Measurements from ENCODE around the gene KRT15.

KRT15 gene

DNA sequence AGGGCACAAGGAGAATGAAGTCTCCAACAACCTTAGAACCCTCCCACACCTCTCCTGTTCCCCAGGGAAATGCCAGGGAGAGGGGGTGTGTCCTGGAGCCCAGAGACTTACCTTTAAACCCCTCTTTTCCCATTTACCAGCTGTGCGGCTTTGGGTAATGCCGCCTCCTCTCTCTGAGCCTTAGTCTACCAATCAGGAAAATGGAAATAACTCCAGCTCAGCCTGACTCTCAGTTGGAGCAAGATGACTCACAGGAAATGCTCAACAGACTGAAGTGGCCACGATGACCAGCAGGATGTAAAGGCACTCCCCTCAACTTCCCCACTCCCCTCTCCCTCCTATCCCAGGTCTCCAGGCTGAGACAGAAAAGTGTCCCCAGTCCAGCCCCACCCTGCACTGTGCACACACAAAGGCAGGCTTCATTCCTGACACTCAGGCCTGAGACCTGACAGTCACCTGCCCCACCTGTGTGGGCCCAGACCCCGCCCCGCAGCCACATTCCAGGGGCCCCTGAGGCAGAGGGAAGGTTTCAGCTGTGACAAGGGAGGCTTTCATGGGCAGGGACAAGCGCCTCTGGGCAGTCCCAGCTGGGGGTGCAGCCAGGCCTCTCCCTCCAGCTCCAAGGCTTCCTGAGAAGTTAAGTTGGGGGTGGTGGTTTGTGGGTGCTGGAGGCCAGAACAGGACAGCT, 3.0 kb upstream of the KRT15 start:
- no peaks in the 10 kb centered on the region for H3K9me3 ChIP-seq (ENCODE audit: control extremely low read depth in 1 of 5, control insufficient read depth in 4 of 5, insufficient read depth in 2 of 5, low read depth in 1 of 5, low read length in 4 of 5)

DNA sequence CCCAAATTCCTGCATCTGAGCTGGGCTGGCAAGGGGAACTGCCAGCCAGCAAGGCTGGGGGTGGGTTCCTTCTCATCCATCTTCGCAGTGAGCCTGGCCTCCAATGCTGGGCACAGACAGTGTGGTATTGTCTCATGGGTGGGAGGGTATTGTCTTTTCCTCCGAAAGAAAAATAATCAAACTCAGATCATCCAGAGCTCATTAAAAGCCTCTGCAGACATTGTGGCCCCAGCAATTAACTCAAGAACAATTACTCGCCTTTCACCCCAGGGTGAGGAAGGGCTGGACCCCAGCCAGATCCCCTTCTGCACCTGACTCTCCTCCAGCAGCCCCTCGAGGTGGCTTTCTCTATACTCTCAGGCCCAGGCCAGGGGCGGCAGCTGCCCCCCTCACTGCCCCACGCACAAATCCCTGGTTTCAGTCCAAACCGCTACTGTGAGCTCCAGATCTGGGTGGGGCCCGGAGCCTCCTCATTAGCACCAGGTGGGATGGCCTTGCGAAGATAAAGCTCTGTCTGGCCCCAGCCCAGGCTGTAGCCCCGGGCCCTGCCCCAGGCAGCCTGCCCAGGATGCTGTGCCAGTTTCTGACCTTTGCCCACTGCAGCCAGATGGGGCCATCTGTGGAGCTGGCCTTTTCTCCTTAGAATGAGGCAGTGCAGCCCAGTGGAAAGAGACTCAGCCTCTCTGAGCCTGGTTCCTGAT, 2.3 kb upstream of the KRT15 start:
- POLR2A ChIA-PET, result no interaction called here
- Histone ChIP-seq H3K27ac (ENCODE audit: insufficient read depth in 1 of 2, low read depth in 1 of 2, low read length in 2 of 2, poor library complexity in 1 of 2, severe bottlenecking in 2 of 2) (no peak overlapping the region), H3K36me3 (ENCODE audit: control insufficient read depth in 4 of 4, insufficient read depth in 4 of 4, low read length in 3 of 4) (no peaks in the 10 kb centered on the region), H3K9me3 (ENCODE audit: control extremely low read depth in 1 of 5, control insufficient read depth in 4 of 5, insufficient read depth in 2 of 5, low read depth in 1 of 5, low read length in 4 of 5) (no peaks in the 10 kb centered on the region), H3K27me3 (replicated peaks in 2 of 5; ENCODE audit: control insufficient read depth in 4 of 5, insufficient read depth in 5 of 5, low read length in 4 of 5) (peaks cover 0 to 21% (median 3%) of the 10 kb centered on the region in 5 experiments), H3K4me1 (ENCODE audit: control extremely low read depth in 1 of 4, control insufficient read depth in 4 of 4, insufficient read depth in 4 of 4, low read length in 3 of 4) (peaks cover 0 to 7% (median 0%) of the 10 kb centered on the region in 4 experiments), H3K4me3 (ENCODE audit: control insufficient read depth in 1 of 7, extremely low read depth in 1 of 7, insufficient read depth in 4 of 7, low read depth in 2 of 7, low read length in 6 of 7) (no peak overlapping the region)
- no peak for DNase-seq
- 85% methylated on average over 9 of the region's 10 CpGs for WGBS (ENCODE audit: insufficient coverage)
- CTCF ChIA-PET, result interaction anchor here (0.8 to 1.7 kb wide), 2 partner anchors 27 to 145 kb away, joined by 3 to 4 read pairs; no protein-coding TSS in a partner anchor

More for the DNA sequence above, 3.0 kb upstream of the KRT15 start:
- CTCF ChIA-PET, result interaction anchor here (0.8 kb wide), 1 partner anchor 144 kb away, joined by 3 read pairs; no protein-coding TSS in a partner anchor
- Histone ChIP-seq H3K36me3 (ENCODE audit: control insufficient read depth in 4 of 4, insufficient read depth in 4 of 4, low read length in 3 of 4) (no peaks in the 10 kb centered on the region), H3K27ac (ENCODE audit: insufficient read depth in 1 of 2, low read depth in 1 of 2, low read length in 2 of 2, poor library complexity in 1 of 2, severe bottlenecking in 2 of 2) (no peak overlapping the region), H3K27me3 (replicated peaks in 2 of 5; ENCODE audit: control insufficient read depth in 4 of 5, insufficient read depth in 5 of 5, low read length in 4 of 5) (peaks cover 0 to 28% (median 4%) of the 10 kb centered on the region in 5 experiments), H3K4me1 (ENCODE audit: control extremely low read depth in 1 of 4, control insufficient read depth in 4 of 4, insufficient read depth in 4 of 4, low read length in 3 of 4) (peaks cover 0 to 7% (median 0%) of the 10 kb centered on the region in 4 experiments), H3K4me3 (ENCODE audit: control insufficient read depth in 1 of 7, extremely low read depth in 1 of 7, insufficient read depth in 4 of 7, low read depth in 2 of 7, low read length in 6 of 7) (no peak overlapping the region)
- WGBS (ENCODE audit: insufficient coverage), result 88% methylated on average over 4 of the region's 6 CpGs
- peak in 2 of 3 donors; percentile 24 to 35 for DNase-seq
- POLR2A ChIA-PET, result no interaction called here

DNA sequence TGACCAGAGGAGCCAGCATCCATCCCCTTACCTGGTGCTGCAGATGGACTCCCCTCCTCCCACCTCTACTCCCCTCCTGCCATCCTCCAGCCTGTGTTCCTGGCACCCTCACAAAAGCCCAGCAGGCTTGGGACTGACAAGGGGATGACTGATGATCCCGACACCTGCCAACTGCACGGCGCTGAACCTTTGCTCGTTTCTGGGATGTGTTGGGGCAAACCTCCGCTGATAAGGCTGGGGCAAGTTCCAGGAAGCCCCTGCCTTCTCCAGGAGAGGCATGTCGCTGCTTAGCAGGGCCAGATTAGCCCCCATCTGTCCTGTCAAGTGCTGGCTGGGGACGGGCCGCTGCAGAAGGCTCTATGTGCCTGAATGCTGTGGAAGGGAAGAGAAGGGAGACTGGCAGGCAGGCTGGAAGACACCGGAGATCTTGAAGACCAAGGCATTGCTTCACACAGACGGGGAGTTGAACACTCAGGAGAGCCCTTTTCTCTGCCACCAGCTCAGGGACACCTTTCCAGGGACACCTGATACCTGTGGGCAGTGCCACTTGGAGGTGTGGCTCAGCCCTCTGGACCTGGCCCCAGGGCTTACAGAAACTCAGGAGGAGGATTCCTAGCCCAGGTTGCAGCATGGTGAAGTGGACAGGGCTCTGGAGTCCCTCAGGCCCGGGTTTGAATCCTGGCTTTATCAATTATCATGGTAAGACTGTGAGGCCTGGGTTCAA, 973 bp upstream of the KRT15 start:
- DNase-seq, result no peak
- CTCF ChIA-PET, result interaction anchor here (1.7 kb wide), 1 partner anchor 29 kb away, joined by 4 read pairs; no protein-coding TSS in a partner anchor
- Histone ChIP-seq H3K27me3 (replicated peaks in 2 of 5; ENCODE audit: control insufficient read depth in 4 of 5, insufficient read depth in 5 of 5, low read length in 4 of 5) (peaks cover 0 to 11% (median 3%) of the 10 kb centered on the region in 5 experiments), H3K4me1 (ENCODE audit: control extremely low read depth in 1 of 4, control insufficient read depth in 4 of 4, insufficient read depth in 4 of 4, low read length in 3 of 4) (peaks cover 0 to 7% (median 0%) of the 10 kb centered on the region in 4 experiments), H3K4me3 (ENCODE audit: control insufficient read depth in 1 of 7, extremely low read depth in 1 of 7, insufficient read depth in 4 of 7, low read depth in 2 of 7, low read length in 6 of 7) (no peak overlapping the region), H3K36me3 (ENCODE audit: control insufficient read depth in 4 of 4, insufficient read depth in 4 of 4, low read length in 3 of 4) (no peaks in the 10 kb centered on the region), H3K27ac (ENCODE audit: insufficient read depth in 1 of 2, low read depth in 1 of 2, low read length in 2 of 2, poor library complexity in 1 of 2, severe bottlenecking in 2 of 2) (no peak overlapping the region), H3K9me3 (ENCODE audit: control extremely low read depth in 1 of 5, control insufficient read depth in 4 of 5, insufficient read depth in 2 of 5, low read depth in 1 of 5, low read length in 4 of 5) (no peaks in the 10 kb centered on the region)
- WGBS (ENCODE audit: insufficient coverage), result 86% methylated on average over 9 of the region's 11 CpGs
- POLR2A ChIA-PET, result no interaction called here

DNA sequence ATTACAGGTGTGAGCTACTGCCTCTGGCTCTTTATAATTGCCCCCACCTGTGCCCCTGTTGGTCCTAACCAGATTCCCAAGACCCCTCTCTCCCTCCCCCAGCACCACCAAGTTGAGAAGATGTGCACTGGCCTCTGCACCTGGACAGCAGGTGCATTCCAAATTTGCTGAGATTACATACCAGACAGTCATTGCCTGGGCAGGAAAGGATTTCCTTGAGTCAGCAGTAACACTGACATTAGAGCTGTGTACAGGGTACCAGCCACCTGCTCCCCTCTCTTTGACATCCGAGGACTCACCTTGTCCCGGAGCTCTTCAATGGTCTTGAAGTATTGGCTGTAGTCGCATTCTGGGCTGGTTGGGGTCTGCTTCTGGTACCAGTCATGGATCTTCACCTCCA, 659 bp downstream of the KRT15 start:
- ChIA-PET CTCF (interaction anchor here (1.3 kb wide), 1 partner anchor 665 kb away, joined by 3 read pairs; no protein-coding TSS in a partner anchor), POLR2A (no interaction called here)
- no peaks in the 10 kb centered on the region for H3K9me3 ChIP-seq (ENCODE audit: control extremely low read depth in 1 of 5, control insufficient read depth in 4 of 5, insufficient read depth in 2 of 5, low read depth in 1 of 5, low read length in 4 of 5)
- H3K4me3 ChIP-seq (ENCODE audit: control insufficient read depth in 1 of 7, extremely low read depth in 1 of 7, insufficient read depth in 4 of 7, low read depth in 2 of 7, low read length in 6 of 7), result no peak overlapping the region
- no peaks in the 10 kb centered on the region for H3K36me3 ChIP-seq (ENCODE audit: control insufficient read depth in 4 of 4, insufficient read depth in 4 of 4, low read length in 3 of 4)
- peaks cover 0 to 7% (median under 1%) of the 10 kb centered on the region in 4 experiments for H3K4me1 ChIP-seq (ENCODE audit: control extremely low read depth in 1 of 4, control insufficient read depth in 4 of 4, insufficient read depth in 4 of 4, low read length in 3 of 4)
- H3K27me3 ChIP-seq (replicated peaks in 2 of 5; ENCODE audit: control insufficient read depth in 4 of 5, insufficient read depth in 5 of 5, low read length in 4 of 5), result peaks cover 0 to 5% (median 0%) of the 10 kb centered on the region in 5 experiments
- H3K27ac ChIP-seq (ENCODE audit: insufficient read depth in 1 of 2, low read depth in 1 of 2, low read length in 2 of 2, poor library complexity in 1 of 2, severe bottlenecking in 2 of 2), result no peak overlapping the region
- WGBS (ENCODE audit: insufficient coverage), result 95% methylated on average over 2 of the region's 3 CpGs
- no peak for DNase-seq

DNA sequence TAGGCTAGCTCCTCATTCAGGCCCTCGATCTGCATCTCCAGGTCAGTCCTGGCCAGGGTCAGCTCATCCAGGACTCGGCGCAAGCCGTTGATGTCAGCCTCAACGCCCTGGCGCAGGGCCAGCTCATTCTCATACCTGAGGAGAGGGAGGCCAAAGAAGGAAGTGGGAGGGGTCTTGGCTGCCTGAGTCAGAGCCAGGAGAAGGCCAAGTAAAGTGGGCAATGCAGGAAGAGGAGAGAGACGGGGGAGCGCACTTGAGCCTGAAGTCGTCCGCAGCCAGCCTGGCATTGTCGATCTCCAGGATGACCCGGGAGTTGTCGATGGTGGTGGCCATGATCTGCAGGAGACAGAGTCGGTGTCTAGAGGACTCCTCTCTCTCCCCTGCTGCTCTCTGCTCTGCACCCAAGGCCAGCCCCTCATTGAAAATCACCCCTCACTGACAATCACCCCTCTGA, 1.8 kb downstream of the KRT15 start:
- WGBS (ENCODE audit: insufficient coverage), result 95% methylated on average over 12 of the region's 14 CpGs
- DNase-seq, result no peak
- Histone ChIP-seq H3K4me3 (ENCODE audit: control insufficient read depth in 1 of 7, extremely low read depth in 1 of 7, insufficient read depth in 4 of 7, low read depth in 2 of 7, low read length in 6 of 7) (no peak overlapping the region), H3K36me3 (ENCODE audit: control insufficient read depth in 4 of 4, insufficient read depth in 4 of 4, low read length in 3 of 4) (no peaks in the 10 kb centered on the region), H3K27ac (ENCODE audit: insufficient read depth in 1 of 2, low read depth in 1 of 2, low read length in 2 of 2, poor library complexity in 1 of 2, severe bottlenecking in 2 of 2) (no peak overlapping the region), H3K27me3 (replicated peaks in 2 of 5; ENCODE audit: control insufficient read depth in 4 of 5, insufficient read depth in 5 of 5, low read length in 4 of 5) (peaks cover 0 to 5% (median 0%) of the 10 kb centered on the region in 5 experiments), H3K9me3 (ENCODE audit: control extremely low read depth in 1 of 5, control insufficient read depth in 4 of 5, insufficient read depth in 2 of 5, low read depth in 1 of 5, low read length in 4 of 5) (no peaks in the 10 kb centered on the region), H3K4me1 (ENCODE audit: control extremely low read depth in 1 of 4, control insufficient read depth in 4 of 4, insufficient read depth in 4 of 4, low read length in 3 of 4) (peaks cover 0 to 8% (median 6%) of the 10 kb centered on the region in 4 experiments)
- CTCF ChIA-PET, result no interaction called here
- POLR2A ChIA-PET, result no interaction called here

DNA sequence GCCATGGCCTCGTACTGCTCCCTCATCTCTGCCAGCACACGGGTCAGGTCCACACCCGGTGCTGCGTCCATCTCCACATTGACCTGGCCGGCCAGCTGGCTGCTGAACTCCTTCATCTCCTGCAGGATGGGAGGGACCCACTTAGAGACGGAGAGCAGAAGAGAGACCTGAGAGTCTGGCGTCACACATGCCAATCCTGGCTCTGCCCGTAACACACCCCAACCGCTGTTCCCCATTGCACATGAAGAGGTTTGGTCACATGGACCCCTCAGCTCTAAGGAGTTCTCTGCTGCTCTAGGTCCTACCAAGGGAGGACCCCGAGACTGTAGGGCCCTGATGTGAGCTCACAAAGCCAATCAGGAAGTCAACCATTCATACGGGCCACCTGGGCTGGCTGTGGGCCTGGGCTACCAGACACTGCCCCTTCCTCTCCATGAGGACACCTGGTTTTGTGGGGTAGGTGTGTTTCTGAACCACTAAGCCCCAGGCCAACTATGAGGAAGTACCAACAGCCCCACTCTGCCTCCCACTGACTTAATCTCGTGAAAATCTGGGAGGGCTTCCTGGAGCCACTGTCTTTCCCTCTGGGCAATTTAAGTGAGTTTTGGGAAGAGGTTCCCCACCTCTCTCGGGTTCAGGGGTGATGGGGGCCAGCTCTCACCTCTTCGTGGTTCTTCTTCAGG, 2.4 kb downstream of the KRT15 start:
- 96% methylated on average over 11 of the region's 14 CpGs for WGBS (ENCODE audit: insufficient coverage)
- CTCF ChIA-PET, result no interaction called here
- no peak overlapping the region for H3K4me3 ChIP-seq (ENCODE audit: control insufficient read depth in 1 of 7, extremely low read depth in 1 of 7, insufficient read depth in 4 of 7, low read depth in 2 of 7, low read length in 6 of 7)

More for the DNA sequence above, 2.4 kb downstream of the KRT15 start:
- DNase-seq, result no peak
- Histone ChIP-seq H3K27me3 (replicated peaks in 2 of 5; ENCODE audit: control insufficient read depth in 4 of 5, insufficient read depth in 5 of 5, low read length in 4 of 5) (peaks cover 0 to 5% (median 0%) of the 10 kb centered on the region in 5 experiments), H3K4me1 (ENCODE audit: control extremely low read depth in 1 of 4, control insufficient read depth in 4 of 4, insufficient read depth in 4 of 4, low read length in 3 of 4) (peaks cover 0 to 8% (median 4%) of the 10 kb centered on the region in 4 experiments), H3K36me3 (ENCODE audit: control insufficient read depth in 4 of 4, insufficient read depth in 4 of 4, low read length in 3 of 4) (no peaks in the 10 kb centered on the region), H3K27ac (ENCODE audit: insufficient read depth in 1 of 2, low read depth in 1 of 2, low read length in 2 of 2, poor library complexity in 1 of 2, severe bottlenecking in 2 of 2) (no peak overlapping the region), H3K9me3 (ENCODE audit: control extremely low read depth in 1 of 5, control insufficient read depth in 4 of 5, insufficient read depth in 2 of 5, low read depth in 1 of 5, low read length in 4 of 5) (no peaks in the 10 kb centered on the region)
- POLR2A ChIA-PET, result no interaction called here

Data from common myeloid progenitor, CD34-positive (primary cell).